Stomach (tissue), 4 donors: ENCODE measurements around the gene GOPC.

Experiments
- POLR2A ChIP-seq, 4 donors: fragments of 450-650 bp; IDR thresholded peaks; one replicate each; pipeline ENCODE4 v1.6.1; 2016; ENCODE audit warnings: antibody characterized with exemption in 4 of 4, control low read depth in 2 of 4, mild to moderate bottlenecking in 1 of 4, moderate library complexity in 1 of 4
- POLR2AphosphoS5 ChIP-seq, 3 donors: sonication (generic); formaldehyde crosslinking; IDR thresholded peaks; one replicate each; pipeline ENCODE4 v1.6.1; 2016; ENCODE audit warnings: antibody characterized with exemption in 3 of 3
- TF ChIP-seq, protein P1 (sequence below), 7 experiments: fragments of 450-650 bp in 4 of 7; fragments of 200-600 bp in 3 of 7; sonication (generic) in 3 of 7; IDR thresholded peaks; one replicate each; pipeline ENCODE4 v1.5.1; 2016 to 2019; ENCODE audit warnings: antibody characterized with exemption in 7 of 7, control low read depth in 2 of 7, mild to moderate bottlenecking in 1 of 7

GRCh38 chr6:117552618-117553017 is 49.7 kb downstream of the GOPC start:
- TF ChIP-seq, protein P1, sequence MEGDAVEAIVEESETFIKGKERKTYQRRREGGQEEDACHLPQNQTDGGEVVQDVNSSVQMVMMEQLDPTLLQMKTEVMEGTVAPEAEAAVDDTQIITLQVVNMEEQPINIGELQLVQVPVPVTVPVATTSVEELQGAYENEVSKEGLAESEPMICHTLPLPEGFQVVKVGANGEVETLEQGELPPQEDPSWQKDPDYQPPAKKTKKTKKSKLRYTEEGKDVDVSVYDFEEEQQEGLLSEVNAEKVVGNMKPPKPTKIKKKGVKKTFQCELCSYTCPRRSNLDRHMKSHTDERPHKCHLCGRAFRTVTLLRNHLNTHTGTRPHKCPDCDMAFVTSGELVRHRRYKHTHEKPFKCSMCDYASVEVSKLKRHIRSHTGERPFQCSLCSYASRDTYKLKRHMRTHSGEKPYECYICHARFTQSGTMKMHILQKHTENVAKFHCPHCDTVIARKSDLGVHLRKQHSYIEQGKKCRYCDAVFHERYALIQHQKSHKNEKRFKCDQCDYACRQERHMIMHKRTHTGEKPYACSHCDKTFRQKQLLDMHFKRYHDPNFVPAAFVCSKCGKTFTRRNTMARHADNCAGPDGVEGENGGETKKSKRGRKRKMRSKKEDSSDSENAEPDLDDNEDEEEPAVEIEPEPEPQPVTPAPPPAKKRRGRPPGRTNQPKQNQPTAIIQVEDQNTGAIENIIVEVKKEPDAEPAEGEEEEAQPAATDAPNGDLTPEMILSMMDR (IDR thresholded peaks at IDR 0.05) = no peak
- no peak for TF ChIP-seq POLR2AphosphoS5 (IDR thresholded peaks at IDR 0.05)
- TF ChIP-seq POLR2A (IDR thresholded peaks at IDR 0.05) = no peak
